ENCODE results near the gene HDAC4. TPM values are rescaled to one million over a fixed set of nuclear protein-coding genes. Genes with fewer than 3 reads are reported as not detected.

Gene HDAC4
- total and polyA plus RNA-seq, 2 of the 8 experiments (the other 6 are each of a cell fraction or from before 2014, with no cell fraction given) = 15.4 to 31.5 TPM

GRCh38 chr2:239285932-239286230, 114.9 kb downstream of the HDAC4 start:
- no peak overlapping the region for H3K18ac ChIP-seq (ENCODE audit: extremely low read depth, low read length)
- no peak overlapping the region for H2BK15ac ChIP-seq (ENCODE audit: low read length)
- no peak overlapping the region for H4K91ac ChIP-seq (replicated peaks; ENCODE audit: insufficient read length, low read length)
- H4K20me1 ChIP-seq (replicated peaks in 1 of 2; ENCODE audit: control insufficient read depth in 1 of 2, insufficient read depth in 2 of 2, low read length in 2 of 2) = peaks cover 2 to 10% of the 10 kb centered on the region in 2 experiments
- peaks cover 6 to 15% (median 11%) of the 10 kb centered on the region in 4 experiments for H3K4me1 ChIP-seq (replicated peaks in 1 of 4; ENCODE audit: control insufficient read depth in 3 of 4, insufficient read depth in 4 of 4, low read length in 3 of 4)
- no peak overlapping the region for H2BK5ac ChIP-seq (ENCODE audit: low read depth, low read length)
- POLR2A ChIA-PET (ENCODE audit: partially characterized antibody) = interaction anchor here (1.2 kb wide), 1 partner anchor 21 kb away, joined by 3 read pairs; no protein-coding TSS in a partner anchor
- no peak overlapping the region for H3K9ac ChIP-seq (replicated peaks in 1 of 4; ENCODE audit: extremely low read depth in 1 of 4, low read depth in 3 of 4, low read length in 3 of 4)
- H3K4me3 ChIP-seq (ENCODE audit: extremely low read depth in 1 of 4, insufficient read depth in 2 of 4, low read depth in 3 of 4, low read length in 4 of 4) = no peak overlapping the region
- 0 out of 2 replicates have a peak, but pooled peaks cover 3% of the 10 kb centered on the region for H3K23me2 ChIP-seq (ENCODE audit: low read depth, low read length)
- CTCF ChIA-PET (ENCODE audit: partially characterized antibody) = interaction anchor here (0.6 to 1.9 kb wide), 6 partner anchors 11 to 143 kb away, joined by 3 to 5 read pairs (median 3); no protein-coding TSS in a partner anchor
- H2AK5ac ChIP-seq (ENCODE audit: low read depth, low read length) = no peak overlapping the region
- H3K56ac ChIP-seq (replicated peaks; ENCODE audit: insufficient read length, low read depth, low read length) = no peak overlapping the region
- H2AFZ ChIP-seq (ENCODE audit: low read length) = no peak overlapping the region
- H4K8ac ChIP-seq (ENCODE audit: extremely low read depth, insufficient read depth, low read length) = no peak overlapping the region
- H3K4me2 ChIP-seq (ENCODE audit: insufficient read depth in 1 of 2, low read depth in 2 of 2, low read length in 2 of 2) = no peak overlapping the region
- no peaks in the 10 kb centered on the region for H3K36me3 ChIP-seq (ENCODE audit: control insufficient read depth in 2 of 4, insufficient read depth in 4 of 4, low read length in 3 of 4)
- 92% methylated on average over 3 of the region's 3 CpGs; no CpG with 5 or more reads in 1 of the 2 experiments for WGBS, 2 experiments (ENCODE audit: extremely low coverage in 1 of 2, insufficient coverage in 1 of 2, insufficient read length in 1 of 2, insufficient replicate concordance in 2 of 2, low coverage in 1 of 2, low lambda C conversion rate in 2 of 2, missing lambda C conversion rate in 1 of 2)
- no peak overlapping the region for H3K4ac ChIP-seq (replicated peaks; ENCODE audit: insufficient read length, low read depth, low read length)
- H3K27me3 ChIP-seq (replicated peaks in 1 of 4; ENCODE audit: control insufficient read depth in 3 of 4, extremely low read depth in 1 of 4, insufficient read depth in 3 of 4, low read length in 3 of 4) = no peaks in the 10 kb centered on the region
- no peak for FAIRE-seq
- no peak overlapping the region for H2BK120ac ChIP-seq (replicated peaks; ENCODE audit: low read depth, low read length)
- H3K79me2 ChIP-seq (ENCODE audit: control insufficient read depth in 1 of 2, insufficient read depth in 2 of 2, low read length in 2 of 2) = peaks cover 3 to 80% of the 10 kb centered on the region in 2 experiments; a peak in 3 of 4 replicates
- no peaks in the 10 kb centered on the region for H3K9me3 ChIP-seq (ENCODE audit: insufficient read depth in 2 of 2, low read depth in 1 of 2, low read length in 1 of 2)
- no peak overlapping the region for H3K27ac ChIP-seq (ENCODE audit: low read depth, low read length)
- no peak overlapping the region for H3K14ac ChIP-seq (ENCODE audit: insufficient read length)
- no peak overlapping the region for H3K23ac ChIP-seq (ENCODE audit: insufficient read length)
- no peak overlapping the region for H4K5ac ChIP-seq (ENCODE audit: insufficient read length, low read depth, low read length)
- no peak overlapping the region for H2BK20ac ChIP-seq (ENCODE audit: low read length)
- DNase-seq (ENCODE audit: low read depth in 1 of 2, low spot score in 2 of 2) = no peak
- peaks cover 21% of the 10 kb centered on the region for H3K79me1 ChIP-seq (ENCODE audit: low read depth, low read length)
- H2BK12ac ChIP-seq (ENCODE audit: low read depth, low read length) = no peak overlapping the region
- TF ChIP-seq SAP30 (IDR thresholded peaks at IDR 0.05; ENCODE audit: insufficient read depth, insufficient replicate concordance, low read length) = no peak
- no peak for TF ChIP-seq POLR2AphosphoS5 (IDR thresholded peaks at IDR 0.05; ENCODE audit: low read depth, low read length)
- TF ChIP-seq MAFK (IDR thresholded peaks at IDR 0.05; ENCODE audit: low read depth, low read length) = no peak
- TF ChIP-seq TEAD4 (IDR thresholded peaks at IDR 0.05; ENCODE audit: low read depth, low read length) = no peak
- no peak for TF ChIP-seq HDAC2 (IDR thresholded peaks at IDR 0.05; ENCODE audit: borderline replicate concordance in 1 of 2, low read depth in 2 of 2, low read length in 2 of 2)

Measured in H1 (cell line).